NCI-H187 treated with DMSO at 0.1 percent for 48 hours (cell line): ENCODE data around the gene SPATA31A3.
"Not testable (repeated sequence)": the region's sequence is repeated elsewhere in the genome, so short reads cannot be mapped to it uniquely, and the experiment has no call there.

Experiments
- DNase-seq: peaks from one replicate; lab custom pipeline; 2025; lab: John Stamatoyannopoulos, UW

The SPATA31A3 gene

DNA sequence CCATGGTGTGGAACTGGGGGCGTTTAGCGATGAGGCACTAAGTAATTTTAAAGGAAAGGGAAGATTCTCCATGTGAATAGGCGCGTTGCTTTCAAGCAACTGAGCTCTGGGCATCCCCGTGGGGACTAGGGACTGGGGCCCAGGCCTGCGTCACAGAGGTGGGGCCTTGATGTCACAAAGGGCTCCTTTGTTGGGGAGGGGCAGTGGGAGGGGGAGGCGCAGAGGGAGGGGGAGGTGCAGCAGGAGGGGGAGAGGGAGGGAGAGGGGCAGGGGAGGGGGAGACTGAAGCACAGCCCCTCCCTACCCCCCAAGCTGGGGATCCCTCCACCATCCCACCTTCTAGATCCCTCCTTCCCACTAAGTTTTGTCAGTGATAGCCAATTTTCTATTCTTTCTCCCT lies at the start of gene SPATA31A3:
SPATA31A3 (minus strand) TSS at position 101 of the 400 bp plus-strand sequence; CDS start at position 72, 29 bp downstream.
- not testable (repeated sequence) for DNase-seq

DNA sequence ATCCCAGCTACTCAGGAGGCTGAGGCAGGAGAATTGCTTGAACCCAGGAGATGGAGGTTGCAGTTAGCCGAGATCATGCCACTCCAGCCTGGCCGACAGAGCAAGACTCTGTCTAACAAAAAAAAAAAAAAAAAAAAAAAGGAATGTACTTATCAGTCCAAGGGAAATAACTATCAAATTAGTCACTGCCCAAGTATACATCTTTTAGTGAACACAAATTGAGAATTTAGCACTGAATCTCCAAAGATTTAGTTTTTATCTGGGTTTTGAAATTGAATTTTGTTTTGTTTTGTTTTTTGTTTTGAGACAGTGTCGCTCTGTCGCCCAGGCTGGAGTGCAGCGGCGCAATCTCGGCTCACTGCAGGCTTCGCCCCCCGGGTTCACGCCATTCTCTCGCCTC lies 39.8 kb downstream of the SPATA31A3 start:
- not testable (repeated sequence) for DNase-seq

DNA sequence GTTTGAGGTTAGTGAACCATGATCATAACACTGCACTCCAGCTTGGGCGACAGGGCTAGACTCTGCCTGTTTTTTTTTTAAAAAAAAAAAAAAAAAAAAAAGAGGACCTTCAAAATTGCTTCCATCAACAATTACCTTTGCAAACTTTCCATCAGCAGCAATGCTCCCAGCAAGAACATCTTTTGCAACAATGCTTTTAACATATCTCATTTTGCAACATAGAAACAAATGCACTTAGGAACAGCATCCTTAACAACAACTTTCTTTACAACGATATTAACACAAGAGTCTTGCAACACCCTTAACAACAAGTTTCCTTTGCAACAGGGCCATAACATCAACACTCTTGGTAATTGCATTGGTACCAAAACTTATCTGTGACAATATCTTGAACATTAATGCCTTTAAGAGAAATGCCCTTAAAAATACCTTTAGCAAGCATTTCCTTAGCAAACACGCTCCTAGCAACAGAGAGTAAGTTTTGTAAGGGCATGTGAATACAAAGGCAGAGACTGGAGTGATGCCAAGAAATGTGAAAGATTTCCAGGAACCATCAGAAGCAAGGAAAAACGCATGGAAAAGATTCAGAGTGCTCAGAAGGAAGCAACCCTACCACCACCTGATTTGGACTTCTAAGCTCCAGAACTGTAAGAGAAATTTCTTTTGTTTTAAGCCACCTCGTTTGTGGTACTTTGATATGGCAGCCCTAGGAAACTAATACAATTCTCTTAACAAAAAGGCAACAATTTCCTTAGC lies 49.8 kb downstream of the SPATA31A3 start:
- DNase-seq, result not testable (repeated sequence)

DNA sequence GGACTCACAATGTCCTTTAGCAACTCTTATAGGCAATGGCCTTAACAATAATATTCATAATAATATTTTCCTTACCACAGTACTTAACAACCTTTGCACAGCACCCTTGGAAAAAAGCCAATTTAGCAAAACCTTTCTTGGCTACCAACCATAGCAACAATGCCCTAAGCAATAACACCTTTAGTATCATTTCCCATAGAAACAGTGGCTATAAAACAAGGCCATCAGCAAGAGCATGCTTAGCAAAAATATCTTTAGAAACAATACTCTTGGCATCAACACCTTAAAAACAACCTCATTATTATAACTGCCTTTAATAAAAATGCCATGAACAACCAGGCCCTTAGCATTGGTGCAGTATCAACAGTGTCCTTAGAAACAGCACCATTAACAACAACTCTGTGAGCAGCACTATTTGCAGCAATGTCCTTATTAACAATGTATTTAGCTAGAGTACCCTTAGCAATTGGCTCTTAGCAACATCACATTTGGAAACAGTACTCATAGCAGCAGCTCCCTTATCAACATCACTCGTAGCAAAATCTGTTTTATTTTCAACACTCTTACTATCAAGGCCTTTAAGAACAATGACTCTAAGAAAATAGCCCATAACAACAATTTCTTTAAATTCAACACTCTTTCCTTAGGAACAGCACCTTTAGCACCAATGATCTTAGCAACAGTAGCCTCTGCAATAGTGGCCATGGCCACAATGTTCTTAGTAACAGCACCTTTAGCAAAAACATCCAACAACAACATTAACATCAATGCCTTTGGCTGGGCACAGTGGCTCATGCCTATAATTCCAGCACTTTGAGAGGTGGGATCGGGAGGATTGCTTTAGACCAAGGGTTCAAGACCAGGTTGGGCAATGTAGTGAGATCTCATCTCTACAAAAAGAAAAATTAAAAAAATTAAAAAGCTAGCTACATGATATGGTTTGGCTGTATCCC lies 52.2 kb downstream of the SPATA31A3 start:
- DNase-seq, result not testable (repeated sequence)

DNA sequence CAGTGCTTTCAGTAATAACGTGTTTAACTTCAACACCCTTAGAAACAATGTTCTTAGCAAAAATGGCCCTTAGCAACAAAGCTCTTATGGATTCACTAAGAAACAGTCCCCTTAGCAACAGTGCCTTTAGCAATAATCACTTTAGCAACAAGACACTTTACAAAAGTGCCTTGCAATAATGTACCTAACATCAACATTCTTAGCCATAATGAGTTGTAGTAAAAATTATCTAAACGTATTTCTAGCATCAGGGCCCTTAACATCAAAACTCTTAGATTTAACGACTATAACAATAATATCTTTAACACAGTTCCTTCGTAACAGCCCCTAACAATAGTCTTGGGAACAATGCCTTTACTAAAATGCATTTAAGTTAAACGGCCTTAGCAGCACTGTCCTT lies 54.0 kb downstream of the SPATA31A3 start:
- not testable (repeated sequence) for DNase-seq

DNA sequence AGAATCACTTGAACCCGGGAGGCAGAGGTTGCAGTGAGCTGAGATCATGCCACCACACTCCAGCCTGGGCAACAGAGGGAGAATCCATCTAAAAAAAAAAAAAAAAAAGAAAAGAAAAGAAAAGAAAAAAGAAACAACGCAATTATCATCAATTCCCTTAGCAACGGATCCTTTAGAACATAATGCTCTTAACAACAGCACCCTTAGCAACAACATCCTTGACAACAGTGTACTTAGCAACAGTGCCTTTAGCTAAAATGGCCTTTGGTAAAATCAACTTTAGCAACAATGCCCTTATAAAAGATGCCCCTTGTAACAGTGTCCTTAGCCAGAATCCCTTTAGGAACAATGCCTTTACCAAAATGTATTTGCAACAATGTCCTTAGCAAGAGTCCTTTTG lies 54.7 kb downstream of the SPATA31A3 start:
- DNase-seq, result not testable (repeated sequence)
